GM19035 (cell line): ENCODE measurements around the gene POLD4.
"Not testable (repeated sequence)": the region's sequence is repeated elsewhere in the genome, so short reads cannot be mapped to it uniquely, and the experiment has no call there.

Source experiments
- ATAC-seq: cut with Tn5 transposase; IDR thresholded peaks from one replicate; pipeline ENCODE4 v1.9.1; 2021; ENCODE audit not compliant: unreplicated experiment

Gene POLD4

GRCh38 chr11:67353317-67354074, at the start of gene POLD4:
Gene POLD4 (minus strand): TSS chr11:67353546. CDS start chr11:67353399, 147 bp downstream.
- peak; percentile 86 for ATAC-seq

- not testable (repeated sequence) for ATAC-seq
Measured at GRCh38 chr11:67403085-67403484, 49.7 kb upstream of the POLD4 start.

- ATAC-seq, result not testable (repeated sequence)
Measured at GRCh38 chr11:67402192-67402839, 49.0 kb upstream of the POLD4 start.

DNA sequence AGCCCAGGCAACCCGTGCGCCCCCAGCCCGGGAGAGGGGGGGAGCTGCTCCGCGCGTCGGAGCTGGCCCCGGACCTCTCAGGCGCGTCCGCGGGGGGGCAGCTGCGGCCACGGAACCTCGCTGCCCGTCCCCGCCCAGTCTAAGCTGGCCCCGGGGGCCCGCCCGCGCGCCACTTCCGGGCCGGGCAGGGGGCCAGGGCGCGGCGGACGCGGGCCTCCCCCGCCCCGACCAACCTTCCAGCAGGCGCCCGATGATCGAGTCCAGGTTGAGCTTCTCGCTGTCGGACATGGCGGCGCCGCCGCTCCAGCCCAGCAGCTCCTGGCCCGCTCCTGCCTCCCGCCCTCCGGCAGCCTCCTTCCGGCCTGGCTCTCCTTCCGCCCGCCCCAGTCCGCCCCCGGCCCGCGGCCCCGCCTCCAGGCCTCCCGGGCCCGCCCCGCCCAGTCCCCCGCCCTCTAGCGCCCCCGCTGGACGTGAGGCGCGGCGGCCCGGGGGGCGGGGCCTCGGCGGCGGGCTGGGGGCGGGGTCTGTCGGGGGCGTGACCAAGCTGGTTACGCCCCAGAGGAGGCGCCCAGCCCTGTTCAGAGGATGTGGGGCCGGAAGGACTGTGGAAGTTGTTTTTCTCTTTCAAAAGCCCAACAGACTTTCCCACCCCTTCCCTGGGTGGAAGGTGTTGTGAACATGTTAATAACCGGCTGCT, 48.3 kb upstream of the POLD4 start, which contains the start of gene PPP1CA:
PPP1CA (minus strand) TSS at position 364 of the 697 bp plus-strand sequence; CDS start at position 288, 76 bp downstream.
- ATAC-seq, result peak; percentile 71

DNA sequence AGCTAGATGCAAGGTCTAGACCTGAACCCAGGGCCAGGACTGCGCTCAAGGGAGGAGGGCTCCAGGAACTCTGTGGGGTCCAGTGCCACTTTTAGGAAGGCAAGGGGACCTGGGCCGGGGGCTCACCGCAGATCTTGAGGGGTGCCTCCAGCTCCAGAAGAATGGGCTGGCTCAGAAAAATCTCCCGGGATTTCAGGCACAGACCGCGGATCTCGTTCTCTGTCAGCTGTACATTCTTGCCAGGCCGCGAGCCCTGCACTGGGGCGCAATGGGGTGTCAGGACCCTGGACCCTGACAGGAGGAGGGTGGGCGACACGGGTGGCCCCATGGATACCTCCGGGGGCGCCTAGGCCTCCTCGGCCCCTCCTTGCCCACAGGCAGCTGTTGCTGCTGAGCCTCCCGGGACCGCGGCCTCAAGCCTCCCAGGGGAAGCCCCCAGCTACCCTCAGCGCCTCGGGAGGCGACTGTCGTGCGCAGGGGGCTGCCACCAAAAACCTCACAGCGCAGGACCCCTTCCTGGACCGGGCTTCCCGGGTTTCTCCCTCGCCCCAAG, 47.7 kb upstream of the POLD4 start:
- peak; percentile 23 for ATAC-seq

DNA sequence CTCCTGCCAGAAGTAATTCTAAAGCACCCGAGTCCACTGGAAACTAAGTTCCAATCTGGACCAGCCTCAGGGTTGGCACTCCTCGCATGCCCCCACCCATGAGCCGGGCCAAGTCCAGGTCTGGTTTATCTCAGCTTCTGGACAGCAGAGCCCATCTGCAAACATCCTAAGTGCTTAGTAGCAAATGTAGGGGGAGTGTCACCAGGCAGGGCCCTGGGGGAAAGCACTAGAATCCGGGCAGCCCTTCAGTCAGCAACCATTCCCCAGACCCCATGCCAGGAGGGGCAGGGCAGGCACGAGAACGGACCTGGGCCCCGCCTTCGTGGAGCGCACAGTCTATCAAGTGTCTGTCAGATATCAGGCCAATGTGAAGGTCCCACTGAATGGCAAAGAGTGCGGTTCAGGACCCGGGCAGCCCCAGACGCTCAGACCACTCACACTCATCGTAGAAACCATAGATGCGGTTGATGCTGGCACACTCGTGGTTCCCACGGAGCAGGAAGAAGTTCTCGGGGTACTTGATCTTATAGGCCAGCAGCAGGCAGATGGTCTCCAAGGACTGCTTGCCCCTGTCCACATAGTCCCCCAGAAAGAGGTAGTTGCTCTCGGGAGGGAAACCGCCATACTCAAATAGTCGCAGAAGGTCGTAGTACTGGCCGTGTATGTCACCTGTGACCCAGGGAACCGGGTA, 47.0 kb upstream of the POLD4 start:
- no peak for ATAC-seq

- ATAC-seq, result no peak
Measured at GRCh38 chr11:67398661-67399563, 45.6 kb upstream of the POLD4 start.

- no peak for ATAC-seq
Measured at GRCh38 chr11:67397986-67398660, 44.8 kb upstream of the POLD4 start.

- no peak for ATAC-seq
Measured at GRCh38 chr11:67397536-67397935, 44.2 kb upstream of the POLD4 start.

DNA sequence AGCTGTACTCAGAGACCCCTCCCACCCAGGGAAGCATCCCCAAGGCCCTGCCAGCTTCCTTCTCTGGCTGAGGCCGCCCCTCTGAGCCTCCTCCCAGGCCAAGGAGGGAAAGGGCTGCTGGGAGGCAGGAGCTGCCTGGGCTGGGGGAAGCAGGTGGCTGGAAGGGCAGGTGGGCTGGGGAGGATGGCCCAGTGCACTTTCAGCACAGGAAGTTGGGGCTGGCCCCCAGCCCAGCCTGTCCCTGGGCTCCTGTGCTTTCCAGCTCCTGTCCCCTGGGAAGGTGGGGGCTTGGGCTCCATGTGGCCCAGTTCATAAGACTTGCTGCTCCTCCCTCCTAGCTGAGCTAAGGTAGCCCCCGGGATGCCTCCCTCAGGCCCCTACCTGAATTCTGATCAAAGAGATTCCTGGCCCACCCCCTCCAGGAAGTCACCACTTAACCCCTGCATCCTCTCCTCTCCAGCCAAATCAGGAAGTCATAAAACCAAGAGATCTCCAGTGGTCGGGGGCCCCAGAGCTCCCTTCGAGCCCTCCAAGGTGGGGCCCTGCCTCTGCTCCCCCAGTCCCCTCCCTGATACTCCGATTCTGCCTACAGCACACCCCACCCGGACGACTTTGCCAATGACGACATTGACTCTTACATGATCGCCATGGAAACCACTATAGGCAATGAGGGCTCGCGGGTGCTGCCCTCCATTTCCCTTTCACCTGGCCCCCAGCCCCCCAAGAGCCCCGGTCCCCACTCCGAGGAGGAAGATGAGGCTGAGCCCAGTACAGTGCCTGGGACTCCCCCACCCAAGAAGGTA, 43.4 kb upstream of the POLD4 start:
- ATAC-seq, result no peak

- no peak for ATAC-seq
Measured at GRCh38 chr11:67396259-67396581, 42.9 kb upstream of the POLD4 start.

- ATAC-seq, result no peak
Measured at GRCh38 chr11:67395555-67396258, 42.4 kb upstream of the POLD4 start.

GRCh38 chr11:67393990-67394389, 40.6 kb upstream of the POLD4 start:
- no peak for ATAC-seq

DNA sequence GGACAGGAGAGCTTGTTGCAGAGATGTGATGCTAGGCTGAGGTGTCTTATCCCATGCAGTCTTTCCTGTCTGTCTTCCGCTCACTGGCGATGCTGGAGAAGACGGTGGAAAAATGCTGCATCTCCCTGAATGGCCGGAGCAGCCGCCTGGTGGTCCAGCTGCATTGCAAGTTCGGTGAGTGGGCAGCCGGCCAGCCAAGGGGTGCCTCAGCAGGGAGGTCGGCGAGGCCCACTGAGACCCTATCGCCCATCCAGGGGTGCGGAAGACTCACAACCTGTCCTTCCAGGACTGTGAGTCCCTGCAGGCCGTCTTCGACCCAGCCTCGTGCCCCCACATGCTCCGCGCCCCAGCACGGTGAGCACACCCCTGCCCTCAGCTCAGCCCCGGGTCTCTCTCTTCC, 40.1 kb upstream of the POLD4 start:
- no peak for ATAC-seq

GRCh38 chr11:67392183-67392715, 38.9 kb upstream of the POLD4 start:
- ATAC-seq, result no peak

DNA sequence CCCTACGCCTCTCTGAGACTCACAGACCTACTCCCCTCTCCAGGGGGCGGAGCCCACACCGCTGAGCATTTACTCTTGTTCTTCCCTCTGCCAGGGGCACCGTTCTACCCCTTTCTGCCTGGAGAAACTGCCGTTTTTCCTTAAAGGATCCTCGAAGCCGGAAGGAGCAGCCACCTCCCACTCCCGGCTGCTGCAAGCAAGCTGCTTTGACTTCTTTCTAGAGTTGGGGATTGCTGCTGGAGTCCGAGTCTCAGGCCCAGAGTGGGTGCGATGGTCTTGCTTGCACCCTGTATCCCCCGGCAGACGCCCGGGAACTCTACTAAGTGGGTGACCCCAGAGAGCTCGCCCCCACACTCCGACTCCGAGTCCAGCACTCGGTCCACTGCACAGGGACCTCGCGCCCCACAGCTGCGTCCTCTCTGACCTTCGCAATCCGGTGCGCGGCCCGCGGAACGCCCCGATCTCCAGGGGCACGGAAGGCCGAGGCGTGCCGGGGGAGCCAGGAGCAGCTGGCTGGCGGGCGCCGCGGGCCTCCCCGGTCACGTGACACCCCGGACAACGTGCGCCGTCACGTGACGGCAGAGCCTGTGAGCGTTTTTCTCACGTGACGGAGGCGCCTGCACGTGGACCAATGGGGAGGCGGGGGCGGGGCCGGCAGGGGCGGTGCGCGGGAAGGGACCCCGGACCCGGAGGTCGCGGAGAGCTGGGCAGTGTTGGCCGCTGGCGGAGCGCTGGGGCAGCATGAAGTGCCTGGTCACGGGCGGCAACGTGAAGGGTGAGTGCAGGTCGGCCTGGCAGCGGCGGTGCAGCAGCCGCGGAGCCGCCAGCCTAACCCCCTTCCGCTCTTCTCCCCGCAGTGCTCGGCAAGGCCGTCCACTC, 38.2 kb upstream of the POLD4 start, which contains the start of gene RAD9A:
RAD9A (plus strand) TSS at position 683 of the 879 bp plus-strand sequence; CDS start at position 742, 59 bp downstream.
- peak; percentile 64 for ATAC-seq

DNA sequence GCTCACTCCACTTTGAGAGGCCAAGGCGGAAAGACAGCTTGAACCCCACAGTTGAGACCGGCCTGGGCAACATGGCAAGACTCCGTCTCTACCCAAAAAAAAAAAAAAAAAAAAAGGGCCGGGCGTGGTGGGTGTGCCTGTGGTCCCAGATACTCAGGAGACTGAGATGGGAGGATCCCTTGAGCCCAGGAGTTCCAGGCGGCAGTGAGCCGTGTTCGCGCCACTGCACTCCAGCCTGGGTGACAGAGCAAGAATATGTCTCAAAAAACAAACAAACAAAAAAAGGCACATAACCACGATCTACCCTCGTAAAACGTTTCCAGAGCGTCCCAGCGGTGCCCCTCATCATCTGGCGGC, 37.6 kb upstream of the POLD4 start:
- ATAC-seq, result no peak
